Measurements from ENCODE around the gene TSPAN10.

Gene TSPAN10

DNA sequence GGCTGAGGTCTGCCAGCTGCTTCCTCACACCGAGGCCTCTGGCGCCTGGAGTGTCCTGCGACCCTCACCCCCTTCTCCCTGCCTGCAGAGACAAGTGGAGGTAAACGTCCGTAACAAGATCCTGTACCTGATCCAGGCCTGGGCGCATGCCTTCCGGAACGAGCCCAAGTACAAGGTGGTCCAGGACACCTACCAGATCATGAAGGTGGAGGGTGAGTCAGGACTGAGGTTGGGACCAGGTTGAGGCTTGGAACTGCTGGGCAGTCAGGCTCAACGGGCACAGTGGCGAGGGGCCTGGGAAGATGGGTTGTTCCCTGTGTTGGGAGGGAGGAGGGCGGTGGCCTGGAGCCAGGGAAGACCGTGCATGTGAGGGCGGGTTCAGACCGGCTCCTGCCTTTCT lies 51.6 kb downstream of the TSPAN10 start:
- no peak for DNase-seq

DNA sequence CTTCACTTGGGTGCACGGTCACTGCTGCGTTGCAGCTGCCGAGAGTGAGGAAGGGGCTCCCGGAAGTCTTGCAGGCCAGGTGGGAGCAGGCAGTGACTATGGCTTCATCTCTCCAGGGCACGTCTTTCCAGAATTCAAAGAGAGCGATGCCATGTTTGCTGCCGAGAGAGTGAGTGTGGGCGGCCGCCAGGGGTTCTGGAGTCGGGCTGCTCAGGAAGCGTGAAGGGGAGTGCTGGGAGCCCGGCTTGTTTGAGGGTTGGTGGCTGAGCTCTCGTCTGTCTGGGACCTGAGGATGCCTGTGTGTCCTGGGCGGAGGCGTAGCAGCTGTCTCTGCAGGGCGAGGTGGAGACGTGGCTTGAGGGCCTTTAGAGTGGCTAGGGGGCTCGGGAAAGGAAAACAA lies 53.1 kb downstream of the TSPAN10 start:
- DNase-seq, result no peak

DNA sequence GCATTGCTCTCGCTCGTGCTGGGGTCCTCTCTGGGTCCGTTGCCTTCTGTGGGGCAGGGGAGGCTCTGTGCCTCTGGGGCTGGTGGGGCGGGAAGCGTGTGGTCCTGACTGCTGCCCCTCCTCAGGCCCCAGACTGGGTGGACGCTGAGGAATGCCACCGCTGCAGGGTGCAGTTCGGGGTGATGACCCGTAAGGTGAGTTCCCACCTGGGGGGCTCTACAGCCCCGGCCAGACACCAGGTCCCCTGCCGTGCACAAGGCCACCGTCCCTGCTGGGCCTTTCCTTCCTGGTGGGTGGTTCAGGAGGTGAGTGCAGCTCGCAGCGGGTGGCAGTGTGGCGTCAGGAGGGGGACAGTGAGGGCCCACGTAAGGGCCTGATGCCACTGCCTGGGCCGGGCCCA lies 53.6 kb downstream of the TSPAN10 start:
- no peak for DNase-seq

DNA sequence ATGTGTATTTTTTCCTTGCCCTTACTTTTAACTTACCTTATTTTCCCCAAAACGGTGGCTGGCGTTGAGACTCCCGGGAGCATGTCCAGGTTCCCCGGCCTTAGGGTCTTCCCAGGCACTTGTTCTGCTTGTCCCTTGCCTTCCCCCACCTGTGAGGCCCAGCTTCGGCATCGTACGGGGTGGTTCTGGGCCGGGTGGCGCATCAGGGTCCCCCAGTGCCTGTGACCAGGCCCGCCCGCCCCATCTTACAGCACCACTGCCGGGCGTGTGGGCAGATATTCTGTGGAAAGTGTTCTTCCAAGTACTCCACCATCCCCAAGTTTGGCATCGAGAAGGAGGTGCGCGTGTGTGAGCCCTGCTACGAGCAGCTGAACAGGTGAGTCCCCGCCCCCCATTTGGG lies 54.2 kb downstream of the TSPAN10 start:
- no peak for DNase-seq

DNA sequence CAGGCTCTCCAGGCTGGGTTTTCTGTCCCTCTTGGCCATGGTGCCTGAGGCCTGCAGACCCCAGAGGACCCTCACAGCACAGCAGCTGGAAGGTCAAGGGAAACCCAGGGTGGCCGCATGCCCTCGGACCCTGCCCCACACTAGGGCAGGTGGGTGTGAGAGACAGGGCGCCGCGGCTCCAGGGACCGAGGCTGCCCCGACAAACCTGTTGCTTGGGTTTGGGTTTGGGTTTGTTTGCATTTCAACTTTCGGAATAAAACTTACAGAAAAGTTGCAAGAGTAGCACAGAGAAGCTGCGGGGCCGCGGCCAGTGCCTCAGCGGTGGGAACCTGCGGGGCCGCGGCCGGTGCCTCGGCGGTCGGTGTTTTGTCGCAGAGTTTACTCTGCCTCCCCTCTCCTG lies 54.6 kb downstream of the TSPAN10 start:
- DNase-seq, result no peak

DNA sequence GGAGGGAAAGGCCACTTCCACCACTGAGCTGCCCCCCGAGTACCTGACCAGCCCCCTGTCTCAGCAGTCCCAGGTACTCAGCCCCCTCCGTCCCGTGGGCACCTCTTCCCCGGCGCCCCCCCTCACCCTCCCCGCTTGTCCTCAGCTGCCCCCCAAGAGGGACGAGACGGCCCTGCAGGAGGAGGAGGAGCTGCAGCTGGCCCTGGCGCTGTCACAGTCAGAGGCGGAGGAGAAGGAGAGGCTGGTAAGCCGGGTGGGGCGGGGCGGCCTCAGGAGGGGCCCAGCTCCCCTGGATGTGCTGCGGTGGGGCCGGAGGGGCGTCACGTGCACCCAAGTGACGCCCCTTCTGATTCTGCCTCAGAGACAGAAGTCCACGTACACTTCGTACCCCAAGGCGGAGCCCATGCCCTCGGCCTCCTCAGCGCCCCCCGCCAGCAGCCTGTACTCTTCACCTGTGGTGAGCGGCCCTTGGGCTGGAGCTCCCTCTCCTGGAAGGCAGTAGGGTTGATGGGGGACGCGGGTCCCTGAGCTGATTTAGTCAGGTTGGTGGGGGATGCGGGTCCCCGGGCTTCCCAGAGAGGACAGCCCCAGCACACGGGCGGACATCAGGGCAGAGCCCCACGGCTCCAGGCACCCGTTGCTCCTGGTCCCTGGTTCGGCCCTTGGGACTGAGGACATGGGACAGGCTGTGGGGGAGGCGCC lies 56.7 kb downstream of the TSPAN10 start:
- no peak for DNase-seq

DNA sequence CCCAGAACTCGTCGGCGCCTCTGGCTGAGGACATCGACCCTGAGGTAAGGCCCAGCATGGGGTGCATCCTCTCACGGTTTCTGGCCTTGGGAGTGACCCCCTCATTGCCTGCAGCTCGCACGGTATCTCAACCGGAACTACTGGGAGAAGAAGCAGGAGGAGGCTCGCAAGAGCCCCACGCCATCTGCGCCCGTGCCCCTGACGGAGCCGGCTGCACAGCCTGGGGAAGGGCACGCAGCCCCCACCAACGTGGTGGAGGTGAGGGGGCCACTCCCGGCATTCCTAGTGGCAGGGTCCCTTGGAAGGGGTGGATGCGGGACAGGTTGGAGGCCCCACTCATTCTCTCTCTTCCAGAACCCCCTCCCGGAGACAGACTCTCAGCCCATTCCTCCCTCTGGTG lies 57.8 kb downstream of the TSPAN10 start:
- DNase-seq, result no peak

DNA sequence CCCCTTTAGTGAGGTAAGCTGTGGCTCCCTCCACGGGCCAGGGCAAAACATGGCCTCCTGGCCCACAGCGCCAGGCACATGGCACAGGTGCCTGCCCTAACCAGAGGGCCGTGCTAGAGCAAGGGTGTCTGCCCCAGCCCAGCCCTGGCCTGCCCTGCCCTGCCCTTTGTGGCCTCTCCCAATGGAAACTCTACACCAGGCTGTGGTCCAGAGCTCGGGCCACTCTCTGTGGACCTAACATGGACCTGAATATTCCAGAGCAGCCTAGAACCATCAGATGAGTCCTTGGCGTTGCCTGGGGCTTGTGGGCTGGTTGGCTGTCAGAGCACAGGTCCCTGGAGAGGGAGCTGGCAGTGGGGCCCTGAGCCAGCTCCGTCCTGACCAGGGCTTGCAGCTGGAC lies 58.2 kb downstream of the TSPAN10 start:
- DNase-seq, result no peak

DNA sequence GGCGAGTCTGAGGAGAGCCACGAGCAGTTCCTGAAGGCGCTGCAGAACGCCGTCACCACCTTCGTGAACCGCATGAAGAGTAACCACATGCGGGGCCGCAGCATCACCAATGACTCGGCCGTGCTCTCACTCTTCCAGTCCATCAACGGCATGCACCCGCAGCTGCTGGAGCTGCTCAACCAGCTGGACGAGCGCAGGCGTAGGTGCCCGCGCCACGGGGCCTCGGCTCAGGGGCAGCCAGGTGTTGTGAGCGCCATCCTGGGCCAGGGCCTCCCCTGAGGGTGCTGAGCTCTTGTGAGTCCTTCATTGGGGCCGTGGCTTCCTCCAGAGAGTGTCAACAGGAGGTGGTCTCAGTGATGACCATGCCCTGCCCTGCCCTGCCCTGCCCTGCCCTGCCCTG lies 58.8 kb downstream of the TSPAN10 start:
- DNase-seq, result no peak

DNA sequence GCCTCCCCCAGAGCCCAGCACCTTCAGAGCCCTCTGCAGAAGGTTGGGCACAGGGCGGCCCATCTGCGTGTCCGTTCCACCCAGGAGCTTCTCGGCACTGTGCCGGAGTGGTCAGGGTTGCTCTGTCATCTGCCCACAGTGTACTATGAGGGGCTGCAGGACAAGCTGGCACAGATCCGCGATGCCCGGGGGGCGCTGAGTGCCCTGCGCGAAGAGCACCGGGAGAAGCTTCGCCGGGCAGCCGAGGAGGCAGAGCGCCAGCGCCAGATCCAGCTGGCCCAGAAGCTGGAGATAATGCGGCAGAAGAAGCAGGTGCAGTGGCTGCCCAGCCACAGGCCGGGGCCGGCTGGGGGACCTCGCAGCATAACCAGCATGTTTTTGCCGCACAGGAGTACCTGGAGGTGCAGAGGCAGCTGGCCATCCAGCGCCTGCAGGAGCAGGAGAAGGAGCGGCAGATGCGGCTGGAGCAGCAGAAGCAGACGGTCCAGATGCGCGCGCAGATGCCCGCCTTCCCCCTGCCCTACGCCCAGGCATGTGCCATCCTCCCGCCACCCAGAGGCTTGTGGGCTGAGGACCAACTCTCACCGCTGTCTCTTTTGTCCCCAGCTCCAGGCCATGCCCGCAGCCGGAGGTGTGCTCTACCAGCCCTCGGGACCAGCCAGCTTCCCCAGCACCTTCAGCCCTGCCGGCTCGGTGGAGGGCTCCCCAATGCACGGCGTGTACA lies 59.4 kb downstream of the TSPAN10 start:
- no peak for DNase-seq

DNA sequence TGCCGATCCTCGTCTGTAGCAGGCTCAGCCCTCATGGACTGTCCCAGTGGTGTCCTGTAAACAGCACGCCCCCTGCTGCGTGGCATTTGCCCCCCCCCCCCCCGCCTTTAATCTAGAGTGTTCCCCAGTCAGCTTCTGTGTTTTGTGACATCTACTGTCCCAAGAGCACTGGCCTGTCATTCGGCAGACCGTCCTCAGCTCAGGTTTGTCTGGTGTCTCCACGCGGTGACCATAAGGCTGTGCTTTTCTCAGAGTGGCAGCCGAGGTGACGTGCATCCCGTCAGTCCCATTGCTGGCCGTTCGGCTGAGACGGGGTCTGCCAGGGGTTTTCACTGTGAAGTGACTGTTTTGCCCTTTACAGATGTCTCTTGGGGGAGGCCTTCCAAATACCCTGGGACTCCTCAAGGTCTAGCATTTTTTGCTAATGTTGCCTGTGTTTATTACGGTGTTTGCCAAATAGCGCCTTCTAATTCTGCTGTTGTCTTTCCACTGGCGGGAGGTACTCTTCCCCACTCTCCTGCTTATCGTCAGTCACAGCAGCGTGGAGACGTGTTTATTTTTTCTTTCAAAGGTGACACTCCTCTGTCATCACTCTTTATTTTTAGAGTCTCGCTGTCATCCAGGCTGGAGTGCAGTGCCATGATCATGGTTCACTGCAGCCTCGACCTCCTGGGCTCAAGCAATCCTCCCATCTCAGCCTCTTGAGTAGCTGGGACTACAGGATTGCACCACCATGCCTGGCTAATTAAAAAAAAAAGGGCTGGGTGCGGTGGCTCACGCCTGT lies 60.5 kb downstream of the TSPAN10 start:
- no peak for DNase-seq

All from suppressor macrophage (primary cell).